Subcutaneous adipose tissue (tissue), 4 donors: Measurements from ENCODE around the gene RPL36AL. TPM values are rescaled to one million over a fixed set of nuclear protein-coding genes. Genes with fewer than 3 reads are reported as not detected.

ENCODE experiments used
- CTCF ChIP-seq: fragments of 450-650 bp; IDR thresholded peaks from one replicate; pipeline ENCODE4 v1.5.1; 2016; ENCODE audit warnings: low read depth, mild to moderate bottlenecking, control low read depth, antibody characterized with exemption, moderate library complexity
- total RNA-seq, 4 donors: library from RNA; depleted of rRNA; stranded (reverse); fragments of >200 nt; gene quantifications; one replicate each; pipeline ENCODE4 v1.1.0, GENCODE V29; 2016

The RPL36AL gene
- total RNA-seq = 100 to 1,000 TPM; 170 to 230 (median 206) TPM

GRCh38 chr14:49620182-49621113, at the start of gene RPL36AL, which contains the start of gene MGAT2:
TSS of gene RPL36AL (minus strand) at chr14:49620626. CDS start at chr14:49619104, 1,522 bp downstream.
TSS of gene MGAT2 (plus strand) at chr14:49620799. CDS start at chr14:49621269, 470 bp downstream.
- no peak for TF ChIP-seq CTCF

- no peak for TF ChIP-seq CTCF
Observed at GRCh38 chr14:49659526-49660455, 39.4 kb upstream of the RPL36AL start.

- TF ChIP-seq CTCF = no peak
Observed at GRCh38 chr14:49654511-49654910, 34.1 kb upstream of the RPL36AL start.

GRCh38 chr14:49653508-49653907, 33.1 kb upstream of the RPL36AL start:
- no peak for TF ChIP-seq CTCF

GRCh38 chr14:49642163-49642562, 21.7 kb upstream of the RPL36AL start:
- no peak for TF ChIP-seq CTCF

- TF ChIP-seq CTCF = no peak
Observed at GRCh38 chr14:49641697-49642129, 21.3 kb upstream of the RPL36AL start.
